KMS-11 (cell line): ENCODE results near the gene NPHP4.

Experiments
- H2AFZ ChIP-seq: fragments of 200-600 bp; sonication (generic); 2 replicates; pipeline ENCODE4 v1.6.1; 2016; ENCODE audit warnings: antibody characterized with exemption, mixed run types, low read depth
- H3K27ac ChIP-seq: fragments of 200-600 bp; sonication (generic); 2 replicates; pipeline ENCODE4 v1.6.1; 2016; ENCODE audit warnings: mild to moderate bottlenecking, mixed run types
- H3K27me3 ChIP-seq: fragments of 200-600 bp; sonication (generic); 2 replicates; pipeline ENCODE4 v1.6.1; 2017; ENCODE audit warnings: mild to moderate bottlenecking, low read depth, mixed run types, moderate library complexity; ENCODE audit not compliant: insufficient read depth
- H3K36me3 ChIP-seq: fragments of 200-600 bp; sonication (generic); 2 replicates; pipeline ENCODE4 v1.6.1; 2017; ENCODE audit warnings: mild to moderate bottlenecking, mixed run types; ENCODE audit not compliant: insufficient read depth
- H3K4me1 ChIP-seq: fragments of 200-600 bp; sonication (generic); 2 replicates; pipeline ENCODE4 v1.6.1; 2016; ENCODE audit warnings: mild to moderate bottlenecking, low read depth, mixed run types; ENCODE audit not compliant: poor library complexity, severe bottlenecking
- H3K4me2 ChIP-seq: fragments of 200-600 bp; sonication (generic); 2 replicates; pipeline ENCODE4 v1.7.0; 2016; ENCODE audit warnings: mild to moderate bottlenecking, mixed run types
- H3K4me3 ChIP-seq: fragments of 200-600 bp; sonication (generic); IDR thresholded peaks from 2 replicates; pipeline ENCODE4 v1.6.1; 2017; ENCODE audit warnings: low read depth, low read length, mixed read lengths; ENCODE audit not compliant: insufficient read depth
- H3K79me2 ChIP-seq: fragments of 200-600 bp; sonication (generic); 2 replicates; pipeline ENCODE4 v1.6.1; 2016; ENCODE audit warnings: low read depth, mixed run types; ENCODE audit not compliant: insufficient read depth
- H3K9ac ChIP-seq: fragments of 200-600 bp; sonication (generic); 2 replicates; pipeline ENCODE4 v1.6.1; 2016; ENCODE audit warnings: mild to moderate bottlenecking, mixed run types
- H4K20me1 ChIP-seq: fragments of 200-600 bp; sonication (generic); 2 replicates; pipeline ENCODE4 v1.6.1; 2016; ENCODE audit warnings: mild to moderate bottlenecking, mixed run types; ENCODE audit not compliant: insufficient read depth
- TF ChIP-seq, protein P1 (sequence below): fragments of 200-600 bp; sonication (generic); conservative IDR thresholded peaks from 2 replicates; pipeline ENCODE4 v1.6.1; 2017; ENCODE audit warnings: low read depth, mild to moderate bottlenecking, antibody characterized with exemption, low read length, moderate library complexity, mixed read lengths

Gene NPHP4

DNA sequence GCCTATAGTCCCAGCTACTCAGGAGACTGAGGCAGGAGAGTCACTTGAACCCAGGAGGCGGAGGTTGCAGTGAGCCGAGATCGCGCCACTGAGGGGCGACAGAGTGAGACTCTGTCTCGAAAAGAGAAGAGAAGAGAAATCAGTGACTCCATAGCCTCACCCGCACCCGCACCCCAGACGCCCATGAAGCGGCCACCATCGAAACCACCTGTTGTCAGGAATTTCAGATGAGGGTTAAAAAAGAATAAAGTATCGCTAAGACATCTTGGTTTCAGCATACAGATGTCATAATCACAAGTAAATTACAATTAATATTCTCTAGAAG is 47.4 kb downstream of the NPHP4 start:
- TF ChIP-seq, protein P1, sequence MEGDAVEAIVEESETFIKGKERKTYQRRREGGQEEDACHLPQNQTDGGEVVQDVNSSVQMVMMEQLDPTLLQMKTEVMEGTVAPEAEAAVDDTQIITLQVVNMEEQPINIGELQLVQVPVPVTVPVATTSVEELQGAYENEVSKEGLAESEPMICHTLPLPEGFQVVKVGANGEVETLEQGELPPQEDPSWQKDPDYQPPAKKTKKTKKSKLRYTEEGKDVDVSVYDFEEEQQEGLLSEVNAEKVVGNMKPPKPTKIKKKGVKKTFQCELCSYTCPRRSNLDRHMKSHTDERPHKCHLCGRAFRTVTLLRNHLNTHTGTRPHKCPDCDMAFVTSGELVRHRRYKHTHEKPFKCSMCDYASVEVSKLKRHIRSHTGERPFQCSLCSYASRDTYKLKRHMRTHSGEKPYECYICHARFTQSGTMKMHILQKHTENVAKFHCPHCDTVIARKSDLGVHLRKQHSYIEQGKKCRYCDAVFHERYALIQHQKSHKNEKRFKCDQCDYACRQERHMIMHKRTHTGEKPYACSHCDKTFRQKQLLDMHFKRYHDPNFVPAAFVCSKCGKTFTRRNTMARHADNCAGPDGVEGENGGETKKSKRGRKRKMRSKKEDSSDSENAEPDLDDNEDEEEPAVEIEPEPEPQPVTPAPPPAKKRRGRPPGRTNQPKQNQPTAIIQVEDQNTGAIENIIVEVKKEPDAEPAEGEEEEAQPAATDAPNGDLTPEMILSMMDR, result no peak
- Histone ChIP-seq H3K9ac (no peak overlapping the region), H4K20me1 (no peaks in the 10 kb centered on the region), H3K4me1 (no peaks in the 10 kb centered on the region), H3K79me2 (no peaks in the 10 kb centered on the region), H3K27me3 (no peaks in the 10 kb centered on the region), H3K4me2 (no peak overlapping the region), H3K36me3 (no peaks in the 10 kb centered on the region; the same call in 1 of the 2 replicates), H3K4me3 (no peak overlapping the region), H3K27ac (no peak overlapping the region), H2AFZ (no peak overlapping the region)

- no peak overlapping the region for H3K27ac ChIP-seq
- no peaks in the 10 kb centered on the region for H3K4me1 ChIP-seq
- H4K20me1 ChIP-seq, result no peaks in the 10 kb centered on the region
- no peaks in the 10 kb centered on the region for H3K79me2 ChIP-seq
- no peak overlapping the region for H3K4me3 ChIP-seq
- H2AFZ ChIP-seq, result no peak overlapping the region
- H3K9ac ChIP-seq, result no peak overlapping the region
- no peak overlapping the region for H3K4me2 ChIP-seq
- no peaks in the 10 kb centered on the region; the same call in 1 of the 2 replicates for H3K36me3 ChIP-seq
- H3K27me3 ChIP-seq, result no peaks in the 10 kb centered on the region
- TF ChIP-seq, protein P1, result no peak
Measured at GRCh38 chr1:5944154-5944842, 47.9 kb downstream of the NPHP4 start.

GRCh38 chr1:5943343-5944124 is 48.7 kb downstream of the NPHP4 start:
- TF ChIP-seq, protein P1, result no peak
- Histone ChIP-seq H3K27ac (no peak overlapping the region), H3K79me2 (no peaks in the 10 kb centered on the region)

DNA sequence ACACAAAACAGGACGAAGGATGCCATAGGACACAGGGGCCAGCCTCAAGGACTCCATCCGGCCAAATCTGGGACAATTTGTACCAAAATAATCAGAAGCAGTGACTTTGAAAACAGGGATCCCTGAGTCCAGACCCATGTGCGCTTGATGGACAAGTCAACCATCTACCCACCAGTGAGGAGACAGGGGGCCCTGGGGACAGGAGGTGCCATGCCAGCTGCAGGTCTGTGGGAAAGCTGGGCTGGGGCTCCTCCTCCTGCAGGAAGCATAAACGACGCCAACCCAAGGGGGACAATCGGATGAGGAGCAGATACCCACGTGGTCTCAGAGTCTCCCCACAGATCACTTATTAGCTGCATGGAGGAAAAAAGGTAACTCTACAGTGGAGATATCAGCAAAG is 50.6 kb downstream of the NPHP4 start:
- H3K27ac ChIP-seq, result no peak overlapping the region
- H3K9ac ChIP-seq, result no peak overlapping the region
- no peaks in the 10 kb centered on the region for H4K20me1 ChIP-seq
- TF ChIP-seq, protein P1, result no peak
- no peaks in the 10 kb centered on the region for H3K27me3 ChIP-seq
- H3K4me3 ChIP-seq, result no peak overlapping the region
- no peak overlapping the region for H2AFZ ChIP-seq
- H3K4me1 ChIP-seq, result no peaks in the 10 kb centered on the region
- H3K4me2 ChIP-seq, result no peak overlapping the region
- no peaks in the 10 kb centered on the region; the same call in 1 of the 2 replicates for H3K36me3 ChIP-seq
- no peaks in the 10 kb centered on the region for H3K79me2 ChIP-seq

More at GRCh38 chr1:5943343-5944124, 48.7 kb downstream of the NPHP4 start:
- no peaks in the 10 kb centered on the region for H4K20me1 ChIP-seq
- no peak overlapping the region for H3K4me2 ChIP-seq
- no peak overlapping the region for H2AFZ ChIP-seq
- H3K4me3 ChIP-seq, result no peak overlapping the region
- H3K36me3 ChIP-seq, result no peaks in the 10 kb centered on the region; the same call in 1 of the 2 replicates
- no peak overlapping the region for H3K9ac ChIP-seq
- no peaks in the 10 kb centered on the region for H3K27me3 ChIP-seq
- H3K4me1 ChIP-seq, result no peaks in the 10 kb centered on the region
